Endothelial cell (in vitro differentiated cells): ENCODE results near the gene MAD1L1. TPM values are rescaled to one million over a fixed set of nuclear protein-coding genes. Genes with fewer than 3 reads are reported as not detected.

Experiments used
- DNase-seq: peaks from one replicate; pipeline ENCODE4 v3.0.0; 2021; ENCODE audit warnings: low spot score
- H3K27ac Mint-ChIP-seq: one replicate; pipeline ENCODE4 v1.8.0; 2021; ENCODE audit warnings: mixed read lengths, inconsistent platforms; ENCODE audit not compliant: unreplicated experiment
- H3K27me3 Mint-ChIP-seq: one replicate; pipeline ENCODE4 v1.8.0; 2021; ENCODE audit warnings: mild to moderate bottlenecking, moderate library complexity, mixed read lengths, inconsistent platforms; ENCODE audit not compliant: unreplicated experiment
- H3K36me3 Mint-ChIP-seq: one replicate; pipeline ENCODE4 v1.8.0; 2021; ENCODE audit warnings: mild to moderate bottlenecking, low read depth, mixed read lengths, inconsistent platforms; ENCODE audit not compliant: unreplicated experiment
- H3K4me1 Mint-ChIP-seq: one replicate; pipeline ENCODE4 v1.8.0; 2021; ENCODE audit warnings: mild to moderate bottlenecking, mixed read lengths, inconsistent platforms; ENCODE audit not compliant: unreplicated experiment
- H3K4me3 Mint-ChIP-seq: one replicate; pipeline ENCODE4 v1.8.0; 2021; ENCODE audit warnings: mild to moderate bottlenecking, mixed read lengths, inconsistent platforms; ENCODE audit not compliant: unreplicated experiment
- H3K9me3 Mint-ChIP-seq: one replicate; pipeline ENCODE4 v1.8.0; 2021; ENCODE audit warnings: mixed read lengths, inconsistent platforms; ENCODE audit not compliant: unreplicated experiment
- total RNA-seq: library from RNA; stranded (reverse); fragmentation: NEBNext Ultra II Directional; extraction: Animal tissue kit (Norgen Biotek cat#: 25700); gene quantifications from one replicate; pipeline ENCODE4 v1.2.1, GENCODE V29; 2021; ENCODE audit not compliant: unreplicated experiment
- TF ChIP-seq, protein P1 (sequence below): fragments of 200-600 bp; sonication (generic); IDR thresholded peaks from one replicate; pipeline ENCODE4 v1.5.0; 2021; ENCODE audit warnings: antibody characterized with exemption; ENCODE audit not compliant: unreplicated experiment

Gene MAD1L1
- total RNA-seq, 1 donor from 2014 or later, result 43.3 TPM

DNA sequence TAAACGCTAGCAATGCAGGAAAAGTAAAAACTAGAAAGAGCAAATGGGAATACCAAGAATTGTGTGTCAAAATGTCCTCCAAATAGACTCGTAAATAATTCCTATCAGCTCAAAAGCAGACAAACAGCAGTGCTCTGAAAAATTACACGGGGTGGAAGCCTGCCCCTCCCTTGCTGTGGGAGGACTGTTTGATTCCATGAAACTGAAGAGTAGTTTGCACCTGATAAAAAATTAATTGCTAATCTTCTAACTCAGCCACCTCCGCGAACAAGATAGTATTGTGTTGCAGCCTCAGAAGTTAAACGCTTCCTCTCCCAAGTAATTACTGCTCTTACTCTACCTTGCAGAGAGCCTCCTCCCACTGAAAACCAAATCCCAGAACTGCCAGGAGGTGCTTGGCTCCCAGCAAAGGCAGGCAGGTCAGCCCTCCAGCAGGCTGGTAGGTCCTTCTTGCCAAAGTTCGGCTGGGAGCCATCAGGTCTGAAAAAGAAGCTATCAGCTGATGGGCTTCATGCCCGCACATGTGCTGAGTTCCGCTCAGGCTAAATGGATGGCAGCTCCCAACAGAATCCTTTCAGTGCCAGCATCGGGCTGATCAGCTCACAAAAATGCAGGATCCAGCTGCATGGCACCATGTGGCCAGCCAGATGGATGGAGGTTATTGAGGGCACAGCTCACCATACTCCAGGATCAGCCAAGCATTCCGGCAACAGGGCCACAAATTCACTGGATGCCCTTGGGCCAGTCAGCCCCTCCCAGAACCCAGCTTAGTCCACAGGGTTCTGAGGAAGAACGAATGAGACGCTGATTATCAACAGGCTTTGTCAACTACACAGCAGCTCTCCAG is 37.1 kb downstream of the MAD1L1 start:
- H3K4me1 Mint-ChIP-seq, result no peaks in the 10 kb centered on the region
- no peak overlapping the region for H3K4me3 Mint-ChIP-seq
- DNase-seq, result no peak
- peaks cover 25% of the 10 kb centered on the region for H3K36me3 Mint-ChIP-seq
- peaks cover 9% of the 10 kb centered on the region for H3K27me3 Mint-ChIP-seq
- H3K27ac Mint-ChIP-seq, result no peak overlapping the region
- no peaks in the 10 kb centered on the region for H3K9me3 Mint-ChIP-seq
- TF ChIP-seq, protein P1, sequence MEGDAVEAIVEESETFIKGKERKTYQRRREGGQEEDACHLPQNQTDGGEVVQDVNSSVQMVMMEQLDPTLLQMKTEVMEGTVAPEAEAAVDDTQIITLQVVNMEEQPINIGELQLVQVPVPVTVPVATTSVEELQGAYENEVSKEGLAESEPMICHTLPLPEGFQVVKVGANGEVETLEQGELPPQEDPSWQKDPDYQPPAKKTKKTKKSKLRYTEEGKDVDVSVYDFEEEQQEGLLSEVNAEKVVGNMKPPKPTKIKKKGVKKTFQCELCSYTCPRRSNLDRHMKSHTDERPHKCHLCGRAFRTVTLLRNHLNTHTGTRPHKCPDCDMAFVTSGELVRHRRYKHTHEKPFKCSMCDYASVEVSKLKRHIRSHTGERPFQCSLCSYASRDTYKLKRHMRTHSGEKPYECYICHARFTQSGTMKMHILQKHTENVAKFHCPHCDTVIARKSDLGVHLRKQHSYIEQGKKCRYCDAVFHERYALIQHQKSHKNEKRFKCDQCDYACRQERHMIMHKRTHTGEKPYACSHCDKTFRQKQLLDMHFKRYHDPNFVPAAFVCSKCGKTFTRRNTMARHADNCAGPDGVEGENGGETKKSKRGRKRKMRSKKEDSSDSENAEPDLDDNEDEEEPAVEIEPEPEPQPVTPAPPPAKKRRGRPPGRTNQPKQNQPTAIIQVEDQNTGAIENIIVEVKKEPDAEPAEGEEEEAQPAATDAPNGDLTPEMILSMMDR, result no peak

DNA sequence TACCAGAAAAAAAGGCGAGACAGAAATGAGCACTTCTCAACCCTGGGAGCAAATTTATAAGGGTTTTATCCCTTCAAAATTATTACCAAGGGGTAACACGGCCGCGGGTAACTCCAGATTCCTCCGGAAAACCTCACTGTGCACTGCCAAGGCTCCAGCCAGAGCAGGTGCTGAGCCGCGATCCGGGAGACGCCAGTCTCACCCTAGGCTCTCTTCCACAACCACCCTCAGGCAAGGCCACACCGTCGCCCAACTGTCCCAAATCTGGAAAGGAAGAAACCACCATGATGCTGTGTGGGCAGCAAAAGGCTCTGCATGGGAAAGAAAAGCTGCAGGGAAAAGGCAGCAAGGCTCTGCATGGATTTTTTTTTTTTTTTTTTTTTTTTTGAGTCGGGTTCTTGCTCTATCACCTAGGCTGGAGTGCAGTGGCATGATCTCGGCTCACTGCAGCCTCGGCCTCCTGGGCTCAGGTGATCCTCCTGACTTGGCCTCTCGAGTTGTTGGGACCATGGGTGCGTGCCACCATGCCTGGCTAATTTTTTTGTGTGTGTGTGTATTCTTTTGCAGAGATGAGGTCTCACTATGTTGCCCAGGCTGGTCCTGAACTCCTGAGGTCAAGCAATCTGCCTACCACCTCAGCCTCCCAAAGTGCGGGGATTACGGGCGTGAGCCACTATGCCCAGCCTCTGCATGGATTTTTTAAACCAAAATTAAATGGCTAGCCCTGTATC is 39.0 kb downstream of the MAD1L1 start:
- Mint-ChIP-seq H3K4me3 (no peak overlapping the region), H3K9me3 (no peaks in the 10 kb centered on the region), H3K27me3 (peaks cover 4% of the 10 kb centered on the region), H3K27ac (no peak overlapping the region), H3K36me3 (peaks cover 33% of the 10 kb centered on the region), H3K4me1 (no peaks in the 10 kb centered on the region)
- no peak for DNase-seq
- TF ChIP-seq, protein P1, result no peak

DNA sequence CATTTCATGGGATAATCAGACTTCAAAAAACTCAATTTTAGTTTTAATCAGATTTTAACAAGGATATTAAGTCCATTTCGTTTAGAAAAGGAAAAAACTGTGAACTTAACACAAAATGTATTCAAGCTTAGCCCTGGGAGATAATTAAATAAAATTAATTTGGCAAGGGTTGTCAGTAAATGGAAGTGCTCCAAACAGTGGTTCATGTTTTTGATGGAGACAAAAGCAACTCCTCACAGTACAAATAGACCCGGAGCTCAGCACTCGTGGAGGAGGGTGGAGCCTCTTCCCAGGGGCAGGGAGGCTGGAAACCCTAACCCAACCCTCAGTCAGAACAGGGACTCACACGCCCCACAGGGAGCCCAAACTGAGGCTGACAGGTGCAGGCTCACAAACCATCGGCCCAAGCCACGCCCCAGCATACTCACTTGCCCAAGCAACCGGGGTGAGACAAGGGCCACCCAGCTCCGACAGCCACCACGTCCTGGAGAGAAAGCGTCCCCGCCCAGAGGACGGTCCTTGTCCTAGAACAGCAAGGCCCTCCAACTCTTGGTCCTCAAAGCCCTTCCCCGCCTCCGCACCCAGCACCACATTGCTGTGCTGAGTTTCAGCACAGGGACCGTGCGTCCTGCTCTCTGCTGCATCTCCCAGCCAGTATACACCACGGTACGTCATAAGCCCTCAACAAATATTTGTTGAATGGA is 39.8 kb downstream of the MAD1L1 start:
- TF ChIP-seq, protein P1, result no peak
- no peak overlapping the region for H3K4me3 Mint-ChIP-seq
- peaks cover 39% of the 10 kb centered on the region for H3K36me3 Mint-ChIP-seq
- H3K4me1 Mint-ChIP-seq, result no peaks in the 10 kb centered on the region
- H3K27ac Mint-ChIP-seq, result no peak overlapping the region
- peaks cover 4% of the 10 kb centered on the region for H3K27me3 Mint-ChIP-seq
- H3K9me3 Mint-ChIP-seq, result no peaks in the 10 kb centered on the region
- DNase-seq, result no peak

DNA sequence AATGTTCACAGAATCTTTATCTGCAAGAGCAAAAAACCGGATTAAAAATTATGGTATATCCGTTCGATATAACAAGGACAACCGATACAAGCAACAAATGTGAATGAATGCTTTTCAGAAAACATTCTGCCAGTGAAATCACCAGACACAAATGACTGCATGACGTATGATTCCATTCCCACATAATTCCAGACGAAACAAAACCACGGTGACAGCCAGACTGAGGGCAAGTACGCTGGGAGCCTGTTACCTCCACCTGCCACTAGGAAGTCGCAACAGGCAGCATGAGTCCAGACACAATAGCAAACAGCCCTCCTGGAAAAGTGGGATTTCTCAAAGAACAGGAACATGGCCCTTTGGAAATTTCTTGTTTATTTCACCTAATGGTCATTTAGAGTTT is 41.7 kb downstream of the MAD1L1 start:
- Mint-ChIP-seq H3K27me3 (no peaks in the 10 kb centered on the region), H3K4me3 (no peak overlapping the region), H3K27ac (no peak overlapping the region), H3K9me3 (no peaks in the 10 kb centered on the region), H3K4me1 (no peaks in the 10 kb centered on the region), H3K36me3 (peaks cover 26% of the 10 kb centered on the region)
- DNase-seq, result no peak
- TF ChIP-seq, protein P1, result no peak
